A549 (cell line): ENCODE measurements around the gene SULF2. TPM values are rescaled to one million over a fixed set of nuclear protein-coding genes. Genes with fewer than 3 reads are reported as not detected.
A peak's percentile ranks its signal among the peaks of the same experiment; 100 is the strongest.

Source experiments
- ATAC-seq, 2 experiments: fragments of 200-7000 bp in 1 of 2; fragments of >200 bp in 1 of 2; cut with Nextera tagmentation in 1 of 2; cut with Tn5 transposase in 1 of 2; 3 replicates each; pipeline versions ENCODE4 v1.8.0 to v1.9.1; 2018 to 2020; ENCODE audit warnings: mild to moderate bottlenecking in 1 of 2, moderate library complexity in 1 of 2
- CTCF ChIA-PET: fragments of 300-600 bp; sonication (Branson Sonifier 250); formaldehyde crosslinking; extraction: SDS; loops from one replicate; lab custom pipeline; 2021; ENCODE audit warnings: antibody characterized with exemption, inconsistent platforms; lab: Yijun Ruan, JAX
- POLR2A ChIA-PET: fragments of 350-600 bp; formaldehyde crosslinking; extraction: SDS; loops from one replicate; lab custom pipeline; 2021; ENCODE audit warnings: antibody characterized with exemption, inconsistent platforms; lab: Yijun Ruan, JAX
- DNase-seq, 2 experiments: peaks; one replicate each; pipeline versions ENCODE4 v3.0.0 to v3.0.0-alpha.2; 2011 to 2016; ENCODE audit warnings: low read depth in 1 of 2, low spot score in 1 of 2
- FAIRE-seq: peaks from 2 replicates; lab custom pipeline; 2011; peaks lifted over from hg19 to GRCh38; lab: Jason Lieb, UNC
- H3K27ac ChIP-seq, 2 experiments: fragments of >200 bp; sonication (Bioruptor Twin); formaldehyde crosslinking; 3 replicates each; pipeline ENCODE4 v1.5.1; 2016 to 2017
- H3K4me1 ChIP-seq: fragments of >200 bp; sonication (Bioruptor Twin); formaldehyde crosslinking; 3 replicates; pipeline ENCODE4 v1.6.1; 2016
- H3K4me2 ChIP-seq: fragments of >200 bp; sonication (Bioruptor Twin); formaldehyde crosslinking; 3 replicates; pipeline ENCODE4 v1.6.1; 2016
- H3K4me3 ChIP-seq: fragments of >200 bp; sonication (Bioruptor Twin); formaldehyde crosslinking; 3 replicates; pipeline ENCODE4 v1.5.1; 2016
- H3K9me3 ChIP-seq: fragments of >200 bp; sonication (Bioruptor Twin); formaldehyde crosslinking; 3 replicates; pipeline ENCODE4 v1.6.1; 2016
- BCL3 ChIP-seq: fragments of >200 bp; sonication (Bioruptor Twin); formaldehyde crosslinking; IDR thresholded peaks from 3 replicates; pipeline ENCODE4 v1.6.1; 2016
- BHLHE40 ChIP-seq: IDR thresholded peaks from 2 replicates; pipeline ENCODE4 v1.6.1; 2012; ENCODE audit warnings: low read depth, low read length, inconsistent platforms
- CBX8 ChIP-seq: fragments of 200-600 bp; sonication (generic); IDR thresholded peaks from 2 replicates; pipeline ENCODE4 v1.6.1; 2016
- CEBPB ChIP-seq, 2 experiments: fragments of >200 bp in 1 of 2; sonication (Bioruptor Twin) in 1 of 2; formaldehyde crosslinking in 1 of 2; IDR thresholded peaks; 2 replicates each; pipeline ENCODE4 v1.6.1; 2012 to 2016
- E2F6 ChIP-seq: IDR thresholded peaks from 2 replicates; pipeline ENCODE4 v1.6.1; 2012; ENCODE audit warnings: low read depth, borderline replicate concordance
- EP300 ChIP-seq, 2 experiments: fragments of >200 bp; sonication (Bioruptor Twin); formaldehyde crosslinking; IDR thresholded peaks; 2 replicates in 1 of 2; 3 replicates in 1 of 2; pipeline ENCODE4 v1.6.1; 2016 to 2017
- HMGXB4 ChIP-seq: fragments of 250-450 bp; sonication (Bioruptor Pico); IDR thresholded peaks from 2 replicates; pipeline ENCODE4 v1.5.0; 2021; ENCODE audit warnings: mild to moderate bottlenecking, moderate library complexity, borderline replicate concordance
- HOXA7 ChIP-seq: fragments of 250-450 bp; sonication (Bioruptor Pico); IDR thresholded peaks from 2 replicates; pipeline ENCODE4 v1.5.0; 2020; ENCODE audit warnings: mild to moderate bottlenecking, moderate library complexity
- HOXB5 ChIP-seq: fragments of 250-450 bp; sonication (Bioruptor Pico); IDR thresholded peaks from 2 replicates; pipeline ENCODE4 v1.5.0; 2020; ENCODE audit warnings: mild to moderate bottlenecking, moderate library complexity
- KDM1A ChIP-seq: fragments of 200-600 bp; sonication (generic); IDR thresholded peaks from 2 replicates; pipeline ENCODE4 v1.6.1; 2016; ENCODE audit warnings: low read depth, mild to moderate bottlenecking
- MYC ChIP-seq: IDR thresholded peaks from 2 replicates; pipeline ENCODE4 v1.6.1; 2012; ENCODE audit warnings: mild to moderate bottlenecking, inconsistent platforms, low read length, improper control_type of control experiment, borderline replicate concordance
- NR3C1 ChIP-seq: fragments of >200 bp; sonication (Bioruptor Twin); formaldehyde crosslinking; IDR thresholded peaks from 3 replicates; pipeline ENCODE4 v1.6.1; 2017
- POLR2A ChIP-seq: IDR thresholded peaks from 2 replicates; pipeline ENCODE4 v1.6.1; 2012; ENCODE audit warnings: mild to moderate bottlenecking, low read length
- POLR2AphosphoS2 ChIP-seq: conservative IDR thresholded peaks from 2 replicates; pipeline ENCODE4 v1.6.1; 2012; ENCODE audit warnings: low read length, improper control_type of control experiment, inconsistent platforms
- RAD21 ChIP-seq, 2 experiments: fragments of >200 bp in 1 of 2; sonication (Bioruptor Twin) in 1 of 2; formaldehyde crosslinking in 1 of 2; IDR thresholded peaks in 1 of 2; conservative IDR thresholded peaks in 1 of 2; 2 replicates in 1 of 2; 3 replicates in 1 of 2; pipeline ENCODE4 v1.6.1; 2012 to 2018; ENCODE audit warnings: inconsistent platforms in 1 of 2
- REST ChIP-seq: fragments of 200-600 bp; sonication (generic); IDR thresholded peaks from 2 replicates; pipeline ENCODE4 v1.6.1; 2016; ENCODE audit warnings: antibody characterized with exemption, mild to moderate bottlenecking, moderate library complexity
- RNF2 ChIP-seq: fragments of 200-600 bp; sonication (generic); IDR thresholded peaks from 2 replicates; pipeline ENCODE4 v1.6.1; 2016; ENCODE audit warnings: low read depth, mild to moderate bottlenecking, antibody characterized with exemption, moderate library complexity, borderline replicate concordance
- ZC3H11A ChIP-seq: fragments of 450-650 bp; IDR thresholded peaks from 2 replicates; pipeline ENCODE4 v1.6.1; 2014; ENCODE audit warnings: antibody characterized with exemption, mild to moderate bottlenecking
- WGBS: methylation state at CpG from one replicate; pipeline ENCODE4 v1.1.6; 2017; ENCODE audit errors: missing lambda C conversion rate; 5-methylcytosine and 5-hydroxymethylcytosine counted together
- polyA plus RNA-seq, 4 experiments: library from polyadenylated mRNA; depleted of rRNA in 3 of 4; stranded (reverse); fragments of >200 nt; fragmentation: RNase III in 1 of 4; extraction: RNeasy Plus Mini Kit Qiagen cat#74134 plus additional on column Dnase treatment in 1 of 4; gene quantifications; 2 replicates in 3 of 4; 3 replicates in 1 of 4; pipeline ENCODE4 v1.2.3, GENCODE V29; 2011 to 2017

Gene SULF2
- polyA plus RNA-seq, 2 of the 4 experiments (the other 2 are of a cell fraction) = 5.8 to 16.8 TPM

- no peak overlapping the region for H3K4me3 ChIP-seq
- WGBS = 91% methylated on average over 13 of the region's 16 CpGs
- no peak for FAIRE-seq
- DNase-seq = no peak
- H3K9me3 ChIP-seq = no peaks in the 10 kb centered on the region
- no peak overlapping the region for H3K27ac ChIP-seq
- ChIA-PET POLR2A (no interaction called here), CTCF (interaction anchor here (0.7 to 13.2 kb wide), 11 partner anchors 9 to 954 kb away, joined by 3 to 232 read pairs (median 6); no protein-coding TSS in a partner anchor)
- peak in 1 of 2 experiments; percentile 2; a peak in 1 of 6 replicates for ATAC-seq
- no peak for TF ChIP-seq POLR2A
- no peak for TF ChIP-seq KDM1A
- no peak for TF ChIP-seq BCL3
- TF ChIP-seq HMGXB4 (CRISPR knock-in tag) = no peak
- TF ChIP-seq CEBPB (IDR thresholded peaks at IDR 0.05) = no peak
- TF ChIP-seq EP300 (IDR thresholded peaks at IDR 0.05) = no peak
- H3K4me2 ChIP-seq = no peak overlapping the region
- no peaks in the 10 kb centered on the region for H3K4me1 ChIP-seq
Measured at GRCh38 chr20:47675190-47676142, 109.8 kb downstream of the SULF2 start.

- whole genome bisulfite sequencing = 71% methylated on average over 14 of the region's 14 CpGs
- no peak for FAIRE-seq
- POLR2A ChIA-PET = no interaction called here
Measured at GRCh38 chr20:47674686-47675085, 110.6 kb downstream of the SULF2 start.

More at GRCh38 chr20:47674686-47675085, 110.6 kb downstream of the SULF2 start:
- no peak for DNase-seq
- no peak overlapping the region for H3K27ac ChIP-seq
- TF ChIP-seq EP300 (IDR thresholded peaks at IDR 0.05) (no peak), CBX8 (no peak), REST (no peak), RNF2 (no peak), RAD21 (conservative IDR thresholded peaks at IDR 0.05 in 1 of 2, IDR thresholded peaks at IDR 0.05 in 1 of 2) (no peak), E2F6 (no peak), BHLHE40 (no peak), ZC3H11A (no peak), NR3C1 (no peak), MYC (no peak), HOXB5 (CRISPR knock-in tag) (no peak), HOXA7 (CRISPR knock-in tag) (no peak), POLR2AphosphoS2 (no peak)
- CTCF ChIA-PET = interaction anchor here (0.7 to 13.2 kb wide), 8 partner anchors 9 to 955 kb away, joined by 3 to 232 read pairs (median 4); no protein-coding TSS in a partner anchor
- H3K4me3 ChIP-seq = no peak overlapping the region
- no peaks in the 10 kb centered on the region for H3K9me3 ChIP-seq
- ATAC-seq = no peak
- no peak overlapping the region for H3K4me2 ChIP-seq
- H3K4me1 ChIP-seq = no peaks in the 10 kb centered on the region
